Measurements from ENCODE around the gene TBC1D17. TPM values are rescaled to one million over a fixed set of nuclear protein-coding genes. Genes with fewer than 3 reads are reported as not detected.

TBC1D17 gene
- polyA plus RNA-seq, 3 donors, result 3.1 to 48.2 (median 4.5) TPM

DNA sequence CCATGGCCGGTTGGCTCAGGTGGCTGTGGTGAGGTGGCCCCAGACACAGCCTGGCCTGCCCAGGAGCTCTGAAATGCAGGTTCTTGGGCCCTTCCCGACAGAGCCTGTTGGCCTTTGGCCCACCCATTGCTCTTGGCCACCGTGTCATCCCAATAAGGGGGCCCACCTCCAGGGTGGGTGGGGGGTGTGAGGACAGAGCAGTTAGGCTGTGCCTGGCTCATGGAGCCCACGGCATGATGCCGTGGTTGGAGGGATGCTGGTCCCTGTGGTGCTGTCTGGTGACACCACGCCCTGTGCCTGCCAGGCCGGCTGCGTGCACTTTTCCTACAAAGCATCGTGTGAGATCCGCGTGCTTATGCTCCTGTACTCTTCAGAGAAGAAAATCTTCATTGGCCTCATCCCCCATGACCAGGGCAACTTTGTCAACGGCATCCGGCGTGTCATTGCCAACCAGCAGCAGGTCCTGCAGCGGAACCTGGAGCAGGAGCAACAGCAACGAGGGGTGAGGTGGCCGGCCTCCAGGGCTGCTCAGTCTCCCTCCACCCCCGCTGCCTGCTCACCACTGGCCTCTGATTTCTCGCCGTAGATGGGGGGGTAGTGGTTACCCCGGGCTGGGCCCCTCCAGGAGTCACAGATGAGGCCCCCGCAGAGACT is 17.7 kb upstream of the TBC1D17 start:
- peaks cover 80% of the 10 kb centered on the region for H4K20me1 ChIP-seq (ENCODE audit: insufficient read depth, low read length)
- peaks cover 54 to 75% of the 10 kb centered on the region in 2 donors for H3K36me3 ChIP-seq (replicated peaks in 1 of 2; ENCODE audit: control insufficient read depth in 1 of 2, insufficient read depth in 2 of 2, low read length in 2 of 2)

DNA sequence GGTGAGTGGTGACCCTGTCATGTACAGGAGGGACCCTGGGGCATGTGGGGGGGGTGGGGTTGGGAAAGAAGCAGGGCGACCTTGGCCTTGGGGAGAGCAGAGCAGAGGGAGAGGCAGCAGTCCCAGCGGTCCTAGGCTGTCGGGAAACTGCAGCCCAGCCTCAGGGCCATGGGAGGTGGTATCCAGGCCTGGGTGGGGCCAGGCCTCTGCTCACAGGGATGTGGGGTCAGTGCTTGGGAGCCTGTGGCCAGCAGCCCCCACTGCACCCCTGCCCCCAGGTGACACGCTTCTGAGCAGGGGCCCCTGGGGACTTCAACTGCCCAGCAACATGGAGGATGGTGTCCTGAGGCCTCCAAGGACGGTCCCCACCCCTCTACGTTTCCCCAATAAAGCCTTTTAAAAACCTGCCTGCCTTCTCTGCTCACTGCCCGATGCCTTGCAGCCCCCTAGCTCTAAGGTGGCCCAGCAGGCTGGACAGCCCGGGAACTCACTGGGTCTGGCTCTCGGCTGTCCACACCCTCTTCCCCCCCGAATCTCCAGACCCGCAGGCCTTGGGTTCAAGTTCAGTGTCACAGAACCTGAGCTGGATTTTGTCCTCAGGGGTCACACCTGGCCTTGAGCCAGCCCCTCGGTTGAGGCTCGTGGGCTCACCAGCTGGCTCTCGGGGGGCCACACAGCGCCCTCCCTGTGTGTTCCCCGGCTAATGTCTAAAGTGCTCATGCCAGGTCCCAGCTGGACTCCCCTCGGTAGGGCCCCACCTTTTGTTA is 17.0 kb upstream of the TBC1D17 start:
- Histone ChIP-seq H4K20me1 (ENCODE audit: insufficient read depth, low read length) (peaks cover 79% of the 10 kb centered on the region), H3K36me3 (replicated peaks in 1 of 2; ENCODE audit: control insufficient read depth in 1 of 2, insufficient read depth in 2 of 2, low read length in 2 of 2) (peaks cover 54 to 78% of the 10 kb centered on the region in 2 donors), H3K9me3 (replicated peaks in 1 of 2; ENCODE audit: control insufficient read depth in 1 of 2, insufficient read depth in 1 of 2, low read length in 2 of 2) (no peaks in the 10 kb centered on the region), H3K27ac (ENCODE audit: low read depth in 1 of 2, low read length in 2 of 2) (no peak overlapping the region), H3K4me3 (replicated peaks in 1 of 3; ENCODE audit: low read depth in 2 of 3, low read length in 3 of 3) (no peak overlapping the region), H3K27me3 (ENCODE audit: control insufficient read depth in 2 of 2, insufficient read depth in 2 of 2, low read length in 2 of 2) (no peaks in the 10 kb centered on the region), H3K9ac (ENCODE audit: insufficient read depth, low read length, poor library complexity, severe bottlenecking) (no peak overlapping the region), H3K4me1 (ENCODE audit: control insufficient read depth in 1 of 2, insufficient read depth in 2 of 2, low read length in 2 of 2) (peaks cover 8 to 9% of the 10 kb centered on the region in 2 donors), H3K79me2 (ENCODE audit: insufficient read depth, low read length) (peaks cover 26% of the 10 kb centered on the region), H3K4me2 (replicated peaks; ENCODE audit: extremely low read depth, low read length, poor library complexity, severe bottlenecking) (no peak overlapping the region), H2AFZ (ENCODE audit: insufficient read depth, low read depth, low read length, poor library complexity, severe bottlenecking) (no peak overlapping the region)
- 91% methylated on average over 17 of the region's 17 CpGs for WGBS (ENCODE audit: insufficient coverage)
- Mint-ChIP-seq H3K36me3 (peaks cover 46 to 80% of the 10 kb centered on the region in 2 donors), H3K9me3 (no peaks in the 10 kb centered on the region), H3K4me1 (peaks cover 14% of the 10 kb centered on the region), H3K4me3 (no peak overlapping the region), H3K27me3 (ENCODE audit: low read depth in 3 of 3) (peaks cover 0 to 2% (median 1%) of the 10 kb centered on the region in 3 donors), H3K27ac (no peak overlapping the region)
- no peak for DNase-seq
- TF ChIP-seq, protein P1, sequence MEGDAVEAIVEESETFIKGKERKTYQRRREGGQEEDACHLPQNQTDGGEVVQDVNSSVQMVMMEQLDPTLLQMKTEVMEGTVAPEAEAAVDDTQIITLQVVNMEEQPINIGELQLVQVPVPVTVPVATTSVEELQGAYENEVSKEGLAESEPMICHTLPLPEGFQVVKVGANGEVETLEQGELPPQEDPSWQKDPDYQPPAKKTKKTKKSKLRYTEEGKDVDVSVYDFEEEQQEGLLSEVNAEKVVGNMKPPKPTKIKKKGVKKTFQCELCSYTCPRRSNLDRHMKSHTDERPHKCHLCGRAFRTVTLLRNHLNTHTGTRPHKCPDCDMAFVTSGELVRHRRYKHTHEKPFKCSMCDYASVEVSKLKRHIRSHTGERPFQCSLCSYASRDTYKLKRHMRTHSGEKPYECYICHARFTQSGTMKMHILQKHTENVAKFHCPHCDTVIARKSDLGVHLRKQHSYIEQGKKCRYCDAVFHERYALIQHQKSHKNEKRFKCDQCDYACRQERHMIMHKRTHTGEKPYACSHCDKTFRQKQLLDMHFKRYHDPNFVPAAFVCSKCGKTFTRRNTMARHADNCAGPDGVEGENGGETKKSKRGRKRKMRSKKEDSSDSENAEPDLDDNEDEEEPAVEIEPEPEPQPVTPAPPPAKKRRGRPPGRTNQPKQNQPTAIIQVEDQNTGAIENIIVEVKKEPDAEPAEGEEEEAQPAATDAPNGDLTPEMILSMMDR (IDR thresholded peaks at IDR 0.05), result no peak
- intact Hi-C loops (cut with micrococcal nuclease), result no loop called here

More for the DNA sequence above, 17.7 kb upstream of the TBC1D17 start:
- no peaks in the 10 kb centered on the region for H3K9me3 Mint-ChIP-seq
- Histone ChIP-seq H3K9ac (ENCODE audit: insufficient read depth, low read length, poor library complexity, severe bottlenecking) (no peak overlapping the region), H2AFZ (ENCODE audit: insufficient read depth, low read depth, low read length, poor library complexity, severe bottlenecking) (no peak overlapping the region), H3K4me3 (replicated peaks in 1 of 3; ENCODE audit: low read depth in 2 of 3, low read length in 3 of 3) (no peak overlapping the region), H3K9me3 (replicated peaks in 1 of 2; ENCODE audit: control insufficient read depth in 1 of 2, insufficient read depth in 1 of 2, low read length in 2 of 2) (no peaks in the 10 kb centered on the region), H3K4me2 (replicated peaks; ENCODE audit: extremely low read depth, low read length, poor library complexity, severe bottlenecking) (no peak overlapping the region), H3K4me1 (ENCODE audit: control insufficient read depth in 1 of 2, insufficient read depth in 2 of 2, low read length in 2 of 2) (peaks cover under 1 to 2% of the 10 kb centered on the region in 2 donors), H3K27me3 (ENCODE audit: control insufficient read depth in 2 of 2, insufficient read depth in 2 of 2, low read length in 2 of 2) (no peaks in the 10 kb centered on the region), H3K27ac (ENCODE audit: low read depth in 1 of 2, low read length in 2 of 2) (no peak overlapping the region), H3K79me2 (ENCODE audit: insufficient read depth, low read length) (peaks cover 19% of the 10 kb centered on the region)
- WGBS (ENCODE audit: insufficient coverage), result 88% methylated on average over 18 of the region's 22 CpGs
- no peak overlapping the region for H3K27ac Mint-ChIP-seq
- peaks cover 0 to 2% (median 1%) of the 10 kb centered on the region in 3 donors for H3K27me3 Mint-ChIP-seq (ENCODE audit: low read depth in 3 of 3)
- peaks cover 43 to 79% of the 10 kb centered on the region in 2 donors for H3K36me3 Mint-ChIP-seq
- intact Hi-C loops (cut with micrococcal nuclease), result no loop called here
- no peak overlapping the region for H3K4me3 Mint-ChIP-seq
- TF ChIP-seq, protein P1 (IDR thresholded peaks at IDR 0.05), result no peak
- peaks cover 7% of the 10 kb centered on the region for H3K4me1 Mint-ChIP-seq
- no peak for DNase-seq
